ENCODE data around the gene LANCL2.
A peak's percentile ranks its signal among the peaks of the same experiment; 100 is the strongest.
"Not testable (repeated sequence)": the region's sequence is repeated elsewhere in the genome, so short reads cannot be mapped to it uniquely, and the experiment has no call there.

The LANCL2 gene

GRCh38 chr7:55402506-55402905 lies 37.4 kb downstream of the LANCL2 start:
- DNase-seq (ENCODE audit: low spot score): not testable (repeated sequence)

GRCh38 chr7:55405856-55406541 lies 40.9 kb downstream of the LANCL2 start:
- DNase-seq (ENCODE audit: low spot score): no peak

GRCh38 chr7:55409482-55410225 lies 44.5 kb downstream of the LANCL2 start:
- peak; percentile 67 for DNase-seq (ENCODE audit: low spot score)

GRCh38 chr7:55410667-55411239 lies 45.6 kb downstream of the LANCL2 start:
- DNase-seq (ENCODE audit: low spot score): no peak

- DNase-seq (ENCODE audit: low spot score): no peak
Measured at GRCh38 chr7:55411844-55412243, 46.7 kb downstream of the LANCL2 start.

GRCh38 chr7:55413442-55413841 lies 48.3 kb downstream of the LANCL2 start:
- DNase-seq (ENCODE audit: low spot score): no peak

GRCh38 chr7:55415173-55415778 lies 50.1 kb downstream of the LANCL2 start:
- peak; percentile 87 for DNase-seq (ENCODE audit: low spot score)

- not testable (repeated sequence) for DNase-seq (ENCODE audit: low spot score)
Measured at GRCh38 chr7:55417456-55417855, 52.3 kb downstream of the LANCL2 start.

GRCh38 chr7:55420530-55420929 lies 55.4 kb downstream of the LANCL2 start:
- DNase-seq (ENCODE audit: low spot score): no peak

GRCh38 chr7:55423277-55423711 lies 58.2 kb downstream of the LANCL2 start:
- no peak for DNase-seq (ENCODE audit: low spot score)

- no peak for DNase-seq (ENCODE audit: low spot score)
Measured at GRCh38 chr7:55423891-55424290, 58.8 kb downstream of the LANCL2 start.

- no peak for DNase-seq (ENCODE audit: low spot score)
Measured at GRCh38 chr7:55425141-55425752, 60.1 kb downstream of the LANCL2 start.

GRCh38 chr7:55426676-55427075 lies 61.5 kb downstream of the LANCL2 start:
- no peak for DNase-seq (ENCODE audit: low spot score)

- DNase-seq (ENCODE audit: low spot score): no peak
Measured at GRCh38 chr7:55427342-55427741, 62.2 kb downstream of the LANCL2 start.

- DNase-seq (ENCODE audit: low spot score): no peak
Measured at GRCh38 chr7:55427800-55428199, 62.7 kb downstream of the LANCL2 start.

GRCh38 chr7:55429835-55430499 lies 64.8 kb downstream of the LANCL2 start:
- DNase-seq (ENCODE audit: low spot score): no peak

GRCh38 chr7:55431898-55432297 lies 66.8 kb downstream of the LANCL2 start:
- DNase-seq (ENCODE audit: low spot score): no peak

GRCh38 chr7:55432506-55432905 lies 67.4 kb downstream of the LANCL2 start:
- no peak for DNase-seq (ENCODE audit: low spot score)

GRCh38 chr7:55432939-55433784 lies 68.0 kb downstream of the LANCL2 start:
- no peak for DNase-seq (ENCODE audit: low spot score)

GRCh38 chr7:55435466-55435865 lies 70.3 kb downstream of the LANCL2 start:
- DNase-seq (ENCODE audit: low spot score): no peak

- no peak for DNase-seq (ENCODE audit: low spot score)
Measured at GRCh38 chr7:55436457-55436856, 71.3 kb downstream of the LANCL2 start.
